ENCODE measurements around the gene LYST.

Gene LYST

DNA sequence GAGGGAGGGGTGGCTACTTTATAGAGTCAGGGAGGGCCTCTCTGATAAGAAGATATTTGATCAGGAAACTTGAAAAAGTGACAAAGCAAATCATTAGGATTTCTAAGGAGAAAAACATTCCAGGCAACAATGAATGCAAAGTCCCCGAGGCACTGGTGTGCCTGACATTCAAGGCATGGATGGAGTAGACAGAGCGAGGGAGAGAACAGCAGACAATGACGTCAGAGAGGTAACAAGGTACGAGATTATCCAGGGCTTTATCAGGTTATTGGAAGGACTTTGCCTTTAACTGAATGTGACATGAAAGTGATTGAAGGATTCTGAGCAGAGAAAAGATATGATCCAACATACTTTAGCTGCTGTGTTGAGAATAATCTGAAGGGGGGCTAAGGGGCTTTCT, 144.7 kb downstream of the LYST start:
- DNase-seq (ENCODE audit: low read depth in 2 of 2): no peak

DNA sequence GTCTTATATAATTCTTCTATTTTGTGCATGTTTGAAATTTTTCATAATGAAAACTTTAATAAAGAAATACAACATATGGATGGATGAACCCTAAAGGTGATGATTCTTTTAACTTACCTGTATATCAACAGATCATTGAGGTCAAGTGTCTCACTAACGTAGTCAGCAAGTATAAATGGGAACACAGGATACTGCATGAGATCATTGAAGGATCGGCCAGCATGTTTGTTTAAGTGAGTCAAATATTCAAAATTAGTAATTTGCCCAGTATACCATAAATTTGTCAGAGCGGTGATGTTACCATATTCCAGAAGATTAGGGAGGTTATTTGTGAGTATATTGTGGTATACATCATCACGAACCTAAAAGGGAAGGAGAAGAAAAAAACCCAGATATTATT, 146.2 kb downstream of the LYST start:
- DNase-seq (ENCODE audit: low read depth in 2 of 2): no peak

DNA sequence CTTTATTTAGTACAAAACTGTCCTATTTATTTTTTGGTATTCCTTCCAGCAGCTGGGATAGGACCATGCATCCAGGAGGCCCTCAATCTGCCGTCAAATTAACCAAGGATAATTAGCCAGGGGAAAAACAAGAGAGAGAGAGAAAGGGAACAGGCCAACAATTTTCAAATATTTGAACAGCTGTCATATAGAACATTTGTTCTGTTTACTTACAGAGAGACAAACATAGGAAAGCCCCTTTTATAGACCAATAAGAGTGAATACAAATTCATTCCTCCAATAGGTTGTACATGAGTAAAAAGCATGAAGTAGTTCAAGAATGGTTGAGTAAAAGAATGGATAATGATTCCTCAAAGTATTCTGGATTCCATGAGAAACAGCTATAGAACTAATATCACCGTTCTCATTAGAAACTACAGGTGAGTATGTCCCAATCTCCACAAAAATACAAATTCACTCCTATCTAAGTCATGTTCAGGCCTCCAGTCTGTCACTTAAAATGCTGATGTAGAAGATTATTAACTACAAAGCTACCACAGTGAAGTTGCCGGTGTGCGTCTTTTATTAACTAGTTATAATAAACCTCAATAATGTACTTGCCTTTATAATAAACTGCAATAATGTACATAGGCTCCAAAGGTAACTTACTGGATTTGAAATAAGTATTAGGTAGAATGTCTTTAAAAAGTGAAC, 152.4 kb downstream of the LYST start:
- DNase-seq (ENCODE audit: low read depth in 2 of 2): no peak

DNA sequence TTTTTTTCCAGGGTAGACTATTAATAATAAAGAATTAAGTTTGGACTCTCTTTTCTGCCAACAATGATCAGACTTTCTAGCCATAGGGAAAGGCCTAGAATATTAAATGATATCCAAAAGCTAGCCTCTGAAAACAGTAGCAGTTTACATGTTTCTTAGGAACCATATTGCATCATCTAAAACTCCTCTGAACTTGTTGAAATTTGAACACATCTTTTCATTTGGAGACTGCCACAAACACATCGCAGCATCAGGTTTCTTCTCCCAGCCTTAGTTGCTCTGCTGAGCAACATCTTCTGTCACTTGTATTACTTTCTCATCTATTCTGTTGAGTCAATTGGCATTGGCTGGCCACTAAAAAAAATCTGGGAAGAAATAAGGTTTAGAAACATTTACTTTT, 153.9 kb downstream of the LYST start:
- no peak for DNase-seq (ENCODE audit: low read depth in 2 of 2)

DNA sequence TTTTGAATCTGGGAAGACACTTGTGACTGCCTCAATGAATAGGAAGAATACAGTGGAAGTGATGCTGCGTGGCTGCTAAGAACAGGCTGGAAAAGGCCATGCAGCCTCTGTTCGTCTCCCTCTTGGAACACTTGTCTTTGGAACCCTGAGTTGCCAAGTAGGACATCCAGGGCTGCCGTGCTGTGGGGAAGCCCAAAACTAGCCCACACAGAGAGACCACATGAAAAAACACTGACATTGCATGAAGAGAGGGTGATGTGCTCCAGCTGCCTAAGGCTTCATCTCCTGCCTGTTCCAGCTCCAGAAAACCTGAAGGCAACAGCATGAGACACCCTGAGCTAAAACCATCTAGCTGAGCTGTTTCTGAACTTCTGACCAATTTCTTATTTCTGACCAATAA, 156.0 kb downstream of the LYST start:
- DNase-seq (ENCODE audit: low read depth in 2 of 2): no peak

DNA sequence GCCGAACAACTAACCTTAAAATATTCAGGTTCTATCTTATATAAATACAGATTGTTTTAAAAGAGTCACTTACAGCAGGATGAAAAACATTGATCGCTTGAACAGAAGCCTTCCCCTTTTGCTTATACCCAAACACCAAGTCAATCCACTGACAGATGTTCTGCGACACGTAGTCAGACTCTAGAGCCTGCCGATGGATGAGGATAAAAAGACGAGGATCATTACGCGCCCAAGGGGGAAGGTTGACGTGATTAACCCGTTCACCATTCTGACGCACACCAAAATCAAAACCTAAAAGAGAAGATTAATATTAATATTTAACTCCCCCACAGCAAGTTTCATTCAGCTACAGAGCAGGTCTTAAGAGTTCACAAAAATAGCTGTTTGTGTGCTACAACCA, 157.7 kb downstream of the LYST start:
- no peak for DNase-seq (ENCODE audit: low read depth in 2 of 2)

DNA sequence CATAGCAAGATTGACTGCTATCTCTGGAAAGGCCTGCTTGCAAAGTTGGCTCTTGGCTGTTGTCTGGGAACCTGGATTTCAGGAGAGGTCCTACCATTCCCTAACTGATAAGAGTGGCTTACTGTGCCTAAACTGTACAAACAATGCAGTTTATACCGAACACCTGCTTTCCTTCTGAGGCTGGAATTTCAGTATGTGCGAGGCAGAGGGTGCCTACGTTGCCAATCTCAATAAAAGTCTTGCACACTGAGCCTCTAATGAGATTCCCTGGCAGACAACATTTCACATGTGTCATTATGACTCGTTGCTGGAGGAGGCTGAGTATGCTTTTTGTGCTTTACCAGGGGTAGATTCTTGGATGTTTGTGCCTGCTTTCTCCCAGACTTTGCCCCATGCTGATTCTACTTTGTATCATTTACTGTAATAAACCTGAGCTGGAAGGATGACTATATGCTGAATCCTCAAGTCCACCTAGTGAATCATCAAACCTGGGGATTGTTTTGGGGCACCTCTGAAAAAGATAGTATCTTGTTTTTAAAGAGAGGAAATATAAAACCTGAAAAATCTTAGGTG, 158.2 kb downstream of the LYST start:
- DNase-seq (ENCODE audit: low read depth in 2 of 2): no peak

DNA sequence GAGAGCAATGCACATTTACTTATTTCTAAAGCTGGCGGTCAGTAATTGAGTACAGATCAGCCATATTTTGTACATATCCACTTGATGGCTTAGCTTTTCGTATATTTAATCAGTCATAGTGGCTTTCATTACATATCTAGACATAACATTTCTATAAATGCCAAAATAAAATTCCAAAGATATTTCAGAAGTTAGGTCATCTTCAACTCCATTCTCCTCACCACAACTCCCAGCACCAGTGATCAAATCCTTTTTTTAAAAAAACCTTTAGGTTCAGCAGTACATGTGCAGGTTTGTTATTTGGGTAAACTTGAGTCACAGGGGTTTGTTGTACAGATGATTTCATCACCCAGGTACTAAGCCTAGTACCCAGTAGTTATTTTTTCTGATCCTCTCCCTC, 163.2 kb downstream of the LYST start:
- DNase-seq (ENCODE audit: low read depth in 2 of 2): no peak

DNA sequence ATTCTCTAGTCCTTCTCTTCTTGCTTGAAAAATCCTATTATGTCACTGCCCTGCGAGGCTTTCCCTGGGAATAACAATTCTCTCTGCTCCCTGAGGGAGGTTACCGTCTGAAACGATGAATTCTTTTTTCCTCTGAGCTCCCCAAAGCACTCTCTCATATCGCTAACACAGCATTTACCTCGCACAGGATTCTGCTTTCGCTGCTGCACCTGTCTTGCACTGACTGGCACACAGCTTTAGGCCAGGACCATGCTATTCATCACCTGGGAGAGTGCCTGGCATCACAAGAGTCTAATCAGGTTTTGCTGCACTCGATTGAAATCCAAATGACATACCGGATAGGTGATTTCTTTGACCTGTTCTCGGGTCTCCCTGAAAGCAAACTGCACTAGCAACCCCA, 164.3 kb downstream of the LYST start:
- DNase-seq (ENCODE audit: low read depth in 2 of 2): no peak

DNA sequence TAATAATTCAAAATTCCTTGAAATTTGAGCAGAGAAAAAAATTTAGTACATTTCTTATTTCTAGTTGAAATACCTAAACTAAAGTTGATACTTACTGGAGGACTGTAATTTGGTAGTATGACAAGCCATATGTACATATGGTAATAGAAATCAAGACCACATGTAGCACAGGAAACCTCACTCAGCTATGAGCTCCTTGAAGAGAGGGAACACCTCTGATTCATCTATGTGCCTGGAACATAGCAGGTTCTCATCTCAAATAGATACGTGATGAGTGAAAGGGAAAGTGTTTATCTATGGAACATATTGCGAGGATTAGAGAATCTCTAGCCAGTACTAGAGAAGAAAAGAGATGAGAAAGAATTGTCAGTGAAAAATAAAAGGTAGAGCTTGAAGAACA, 169.2 kb downstream of the LYST start:
- no peak for DNase-seq (ENCODE audit: low read depth in 2 of 2)

DNA sequence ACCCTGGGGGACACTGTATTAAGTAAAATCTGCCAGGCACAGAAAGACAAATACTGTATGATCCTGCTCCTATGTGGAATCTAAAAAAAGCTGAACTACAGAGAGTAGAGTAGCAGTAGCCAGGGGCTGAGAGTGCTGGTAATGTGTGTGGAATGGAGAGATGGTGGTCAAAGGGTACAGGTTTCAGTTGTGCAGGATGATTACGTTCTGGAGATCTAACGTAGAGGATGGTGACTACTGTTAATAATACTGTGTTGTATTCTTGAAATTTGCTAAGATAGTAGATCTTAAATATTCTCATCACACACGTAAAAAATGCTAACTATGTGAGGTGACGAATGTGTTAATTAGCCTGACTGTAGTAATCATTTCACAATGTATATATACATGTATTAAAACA, 177.3 kb downstream of the LYST start:
- no peak for DNase-seq (ENCODE audit: low read depth in 2 of 2)

DNA sequence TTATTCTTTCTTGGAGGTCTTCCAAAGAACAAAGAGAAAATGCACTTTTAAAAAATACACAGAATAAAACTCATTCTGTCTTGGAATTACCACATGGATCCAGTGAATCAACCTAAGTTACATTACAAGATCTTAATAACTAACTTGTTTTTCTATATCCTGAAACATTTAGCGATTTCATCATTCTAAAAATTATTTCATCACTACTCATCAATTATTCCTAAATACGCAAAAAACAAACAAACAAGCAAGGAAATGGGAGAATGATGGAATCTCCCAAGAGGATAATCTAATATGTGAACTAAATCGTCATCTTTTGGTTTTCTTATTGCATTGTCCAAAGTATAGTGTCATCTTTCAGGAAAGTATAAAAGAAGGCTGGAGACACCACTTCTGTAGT, 178.6 kb downstream of the LYST start:
- no peak for DNase-seq (ENCODE audit: low read depth in 2 of 2)

DNA sequence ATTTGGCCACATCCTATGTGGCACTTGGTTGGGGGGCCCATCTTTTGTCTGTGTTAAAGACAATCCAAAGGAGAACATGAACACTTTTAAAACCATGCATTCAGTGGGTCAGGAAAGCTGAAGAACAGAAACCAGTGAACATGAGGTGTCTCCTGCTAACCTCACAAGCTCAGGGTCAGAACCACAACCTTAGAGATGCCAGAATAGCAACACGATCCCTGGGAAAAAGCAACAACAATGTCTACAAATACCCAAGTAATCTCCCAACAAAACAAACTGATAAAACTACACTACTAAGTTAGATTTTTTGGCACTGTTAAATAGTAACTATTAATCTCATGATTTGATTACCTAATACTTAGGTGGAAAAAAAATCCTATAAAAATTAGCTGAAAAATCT, 183.1 kb downstream of the LYST start:
- DNase-seq (ENCODE audit: low read depth in 2 of 2): no peak

DNA sequence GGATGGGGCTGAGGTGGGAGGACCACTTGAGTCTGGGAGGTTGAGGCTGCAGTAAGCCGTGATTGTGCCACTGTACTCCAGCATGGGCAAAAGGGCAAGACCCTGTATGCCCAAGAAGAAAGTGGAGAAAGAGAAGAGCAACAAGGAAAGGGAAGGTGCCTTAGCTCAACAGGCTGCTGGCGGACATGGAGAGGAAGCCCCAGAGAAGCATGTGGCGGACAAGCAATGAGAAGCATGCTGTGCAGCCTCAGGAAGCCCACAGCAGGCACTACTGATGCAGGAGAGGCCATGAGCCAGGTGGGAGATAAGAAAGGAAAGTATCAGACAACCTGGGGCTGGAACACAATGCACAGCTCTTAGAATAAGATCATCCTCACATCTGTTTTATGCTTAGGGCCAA, 184.5 kb downstream of the LYST start:
- no peak for DNase-seq (ENCODE audit: low read depth in 2 of 2)

DNA sequence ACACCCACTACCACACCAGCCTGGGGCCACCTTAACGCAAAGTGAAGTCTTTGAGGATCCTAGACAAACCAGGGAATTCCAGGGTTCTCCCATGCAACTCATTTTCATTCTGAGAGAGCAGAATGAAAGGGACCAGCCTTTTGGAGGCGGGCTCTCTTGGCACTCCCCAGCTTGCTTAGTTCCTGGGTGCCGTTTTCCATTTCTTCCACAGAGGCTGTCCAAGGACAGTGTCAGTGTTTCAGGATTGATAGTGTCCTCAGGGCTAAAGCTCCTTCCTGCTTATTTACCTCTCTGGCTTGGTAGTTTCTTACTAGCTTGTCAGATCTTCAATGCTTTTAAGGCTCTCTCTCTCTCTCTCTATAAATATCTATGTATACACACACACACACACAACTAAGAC, 187.1 kb downstream of the LYST start:
- DNase-seq (ENCODE audit: low read depth in 2 of 2): no peak

DNA sequence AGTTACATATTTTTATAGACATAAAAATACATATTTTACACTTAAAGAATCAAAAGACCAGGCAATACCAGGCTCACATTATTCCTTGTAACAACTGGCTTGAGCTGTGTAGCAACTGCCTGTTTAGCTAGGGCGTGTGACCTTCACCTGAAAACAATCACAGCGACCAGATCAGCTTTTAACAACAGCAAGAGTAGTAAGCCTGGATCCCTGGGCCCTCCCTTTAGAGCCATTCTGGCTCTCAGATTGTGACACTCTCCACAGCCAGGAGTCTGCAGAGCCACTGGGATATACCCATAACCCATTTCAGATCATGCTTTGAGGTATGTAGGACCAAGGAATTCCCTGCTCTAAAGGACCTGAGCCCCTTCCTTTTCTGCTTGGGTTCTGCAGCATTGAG, 187.7 kb downstream of the LYST start:
- DNase-seq (ENCODE audit: low read depth in 2 of 2): no peak

DNA sequence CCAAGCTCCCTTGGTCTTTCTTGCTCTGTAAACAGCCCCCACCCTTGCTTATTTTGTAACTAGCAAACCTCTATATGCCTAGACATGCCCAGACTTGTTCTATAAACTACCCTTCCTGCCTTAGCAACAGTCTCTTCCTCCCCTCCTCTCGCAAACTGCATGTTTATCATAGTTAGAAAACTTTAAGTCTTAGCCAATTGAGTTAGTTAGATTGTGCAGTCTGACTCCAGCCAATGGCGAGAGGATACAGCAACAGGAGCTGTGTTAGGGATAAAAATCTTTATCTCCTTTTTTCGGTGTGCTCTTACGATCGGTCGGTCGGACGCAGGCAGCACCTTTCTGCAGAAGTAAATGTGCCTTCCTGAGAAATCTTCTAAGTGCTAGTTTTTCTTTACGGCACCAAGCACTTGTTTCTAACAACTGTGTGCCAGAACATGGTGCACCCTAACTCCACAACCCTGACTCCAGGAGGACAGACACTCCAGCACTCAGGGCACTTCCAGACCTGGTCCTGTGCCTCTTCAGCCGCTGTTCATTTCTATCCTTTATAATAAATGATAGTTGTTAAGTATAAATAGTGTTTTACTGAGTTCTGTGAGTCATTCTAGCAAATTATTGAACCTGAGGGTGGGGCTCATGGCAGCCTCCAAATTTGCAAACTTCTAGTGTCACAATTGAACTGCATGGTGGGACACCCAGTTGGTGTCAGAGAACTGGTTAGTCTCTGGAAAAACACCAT, 191.4 kb downstream of the LYST start:
- DNase-seq (ENCODE audit: low read depth in 2 of 2): no peak

DNA sequence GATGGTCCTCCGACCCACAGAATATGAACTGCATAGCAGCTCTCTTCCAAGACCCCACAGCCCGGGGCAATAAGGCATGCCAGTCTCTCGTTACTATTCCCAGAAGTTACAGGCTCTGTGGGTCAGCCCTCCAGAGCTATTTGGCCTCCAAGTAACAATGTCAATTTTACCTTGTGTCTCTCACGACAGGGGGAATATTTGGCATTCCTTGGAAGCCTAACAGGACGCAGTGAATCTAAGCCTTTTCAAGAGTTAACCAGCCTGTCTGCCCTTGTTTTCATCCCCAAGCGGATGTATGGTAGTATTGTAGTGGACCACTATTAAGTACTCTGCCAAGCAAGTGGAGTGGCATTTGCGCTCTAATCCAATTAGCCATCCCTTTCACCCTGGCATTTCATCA, 192.7 kb downstream of the LYST start:
- DNase-seq (ENCODE audit: low read depth in 2 of 2): no peak

DNA sequence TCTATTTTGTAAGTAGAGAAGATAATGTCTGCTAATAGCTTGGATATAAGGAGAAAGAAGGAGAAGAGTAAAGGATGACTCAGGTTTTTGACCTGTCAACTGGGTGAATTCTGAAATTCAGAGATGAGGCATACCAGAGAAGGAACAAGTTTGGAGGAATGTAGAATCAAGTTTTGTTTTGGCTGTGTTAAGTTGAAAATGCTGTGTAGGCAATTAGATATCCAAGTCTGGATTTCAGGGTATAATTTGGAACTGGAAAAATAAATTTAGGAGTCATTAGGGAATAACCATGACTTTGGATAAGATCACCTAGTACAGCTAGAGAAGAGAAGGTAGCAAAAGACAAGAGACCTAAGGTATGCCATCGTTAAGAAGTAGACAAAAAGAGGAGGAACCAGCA, 194.7 kb downstream of the LYST start:
- no peak for DNase-seq (ENCODE audit: low read depth in 2 of 2)

DNA sequence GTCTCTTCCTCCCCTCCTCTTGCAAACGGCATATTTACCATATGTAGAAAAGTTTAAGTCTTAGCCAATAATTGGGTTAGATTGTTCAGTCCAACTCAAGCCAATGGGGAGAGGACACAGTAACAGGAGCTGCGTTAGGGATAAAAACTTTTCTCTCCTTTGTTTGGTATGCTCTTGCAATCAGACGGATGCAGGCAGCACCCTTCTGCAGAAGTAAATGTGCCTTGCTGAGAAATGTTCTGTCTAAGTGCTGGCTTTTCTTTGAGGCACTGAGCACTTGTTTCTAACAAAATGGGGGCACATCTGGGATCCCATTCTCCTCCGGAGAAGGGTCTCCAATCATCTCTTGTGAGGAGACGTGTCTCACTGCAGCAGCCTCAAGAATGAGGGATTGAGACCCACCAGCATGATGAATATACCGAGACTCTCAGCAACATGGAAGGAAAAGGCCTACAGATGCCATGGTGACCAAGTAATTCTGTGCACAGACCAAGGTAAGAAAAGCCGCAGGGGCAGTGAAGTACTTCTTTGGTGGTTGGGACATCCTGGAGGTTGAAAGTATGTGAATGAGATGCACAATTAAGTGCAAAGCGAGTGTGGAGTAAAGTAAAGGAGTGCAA, 196.4 kb downstream of the LYST start:
- no peak for DNase-seq (ENCODE audit: low read depth in 2 of 2)

DNA sequence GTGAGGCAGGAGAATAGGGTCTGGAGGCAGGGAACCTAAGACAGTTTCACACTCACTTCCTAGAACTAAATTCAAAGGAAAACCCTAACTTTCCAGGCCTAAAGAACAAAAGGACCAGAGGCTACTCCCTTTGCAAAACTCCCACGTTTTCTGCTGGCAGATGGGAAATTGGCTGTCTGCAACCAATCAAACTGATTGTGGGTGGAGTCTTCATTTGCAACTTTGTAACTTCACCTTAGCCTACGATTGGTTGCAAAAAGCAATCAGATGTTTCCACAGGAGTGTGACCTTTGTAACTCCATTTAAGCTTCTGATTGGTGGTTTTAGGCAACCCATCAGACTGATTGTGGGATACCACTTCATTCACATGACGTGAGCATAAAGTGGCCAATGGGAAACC, 197.4 kb downstream of the LYST start:
- no peak for DNase-seq (ENCODE audit: low read depth in 2 of 2)

DNA sequence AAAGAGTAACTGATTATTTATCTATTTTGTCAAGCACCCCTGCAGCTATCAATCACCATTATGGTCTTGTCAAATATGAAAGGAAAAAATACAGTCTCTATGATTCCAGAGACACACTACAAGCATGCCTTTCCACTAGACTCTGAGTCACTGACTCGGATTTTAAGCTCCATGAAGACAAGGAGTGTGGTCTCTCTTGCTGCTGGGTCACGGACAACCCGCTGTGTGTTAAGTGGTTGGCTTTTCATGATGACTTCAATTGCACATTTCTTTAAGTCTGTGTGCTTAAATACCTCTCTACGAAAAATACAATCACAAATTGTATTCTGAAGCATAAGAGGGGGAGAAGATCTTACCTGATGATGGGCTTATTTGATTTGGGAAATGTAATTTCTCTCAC, 203.1 kb downstream of the LYST start:
- no peak for DNase-seq (ENCODE audit: low read depth in 2 of 2)

DNA sequence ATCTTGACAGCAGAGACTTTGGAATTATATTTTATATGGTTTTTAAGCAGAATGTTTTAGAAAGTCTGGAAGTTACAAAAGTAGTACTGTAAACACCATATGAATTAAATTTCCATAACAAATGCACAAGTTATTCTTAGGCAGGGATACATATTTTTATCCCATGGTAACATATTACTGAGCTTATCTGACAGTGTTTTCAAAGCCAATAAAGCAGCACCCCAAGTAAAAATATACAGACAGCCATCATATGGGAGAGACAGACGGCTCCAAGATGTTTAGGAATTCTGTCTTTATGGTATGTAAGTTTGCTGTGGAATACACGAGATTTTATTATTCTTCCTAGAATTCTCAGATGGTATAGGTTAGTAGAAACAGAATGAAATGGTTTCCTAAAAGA, 205.1 kb downstream of the LYST start:
- no peak for DNase-seq (ENCODE audit: low read depth in 2 of 2)
